Measurements from ENCODE around the gene SLIT3. TPM values are rescaled to one million over a fixed set of nuclear protein-coding genes. Genes with fewer than 3 reads are reported as not detected.

Gene SLIT3
- total RNA-seq, 1 experiment from 2014 or later = 0.10 TPM

GRCh38 chr5:169051351-169051750 is 249.6 kb downstream of the SLIT3 start:
- H3K9ac ChIP-seq (ENCODE audit: low read length) = no peak overlapping the region
- H4K20me1 ChIP-seq (ENCODE audit: insufficient read depth) = no peaks in the 10 kb centered on the region
- ChIA-PET CTCF (interaction anchor here (0.9 kb wide), 1 partner anchor 63 kb away, joined by 3 read pairs; no protein-coding TSS in a partner anchor), POLR2A (no interaction called here), RAD21 (ENCODE audit: low non-redundant PET in 1 of 2, low total read pairs in 2 of 2, uncharacterized antibody in 2 of 2, unreplicated experiment in 2 of 2) (no interaction called here)
- H3K4me3 ChIP-seq (replicated peaks in 1 of 2; ENCODE audit: low read depth in 1 of 2, low read length in 2 of 2) = no peak overlapping the region
- DNase-seq (ENCODE audit: low read depth, low spot score) = no peak
- no peaks in the 10 kb centered on the region for H3K79me2 ChIP-seq (ENCODE audit: insufficient read depth, low read length)
- H3K4me2 ChIP-seq (ENCODE audit: low read length) = no peak overlapping the region
- TF ChIP-seq SP1 (IDR thresholded peaks at IDR 0.05; ENCODE audit: low read depth) (no peak), ELF1 (IDR thresholded peaks at IDR 0.05; ENCODE audit: borderline replicate concordance, low read depth) (no peak), ZNF274 (IDR thresholded peaks at IDR 0.05; ENCODE audit: low read depth, low read length) (no peak), EZH2 (IDR thresholded peaks at IDR 0.05) (no peak), SIN3A (IDR thresholded peaks at IDR 0.05; ENCODE audit: low read depth) (no peak), TCF7L2 (IDR thresholded peaks at IDR 0.05; ENCODE audit: borderline replicate concordance, extremely low read depth, insufficient read depth, insufficient read length) (no peak), SRF (IDR thresholded peaks at IDR 0.05; ENCODE audit: low read depth) (no peak), RAD21 (IDR thresholded peaks at IDR 0.05; ENCODE audit: low read depth) (no peak), POLR2A (IDR thresholded peaks at IDR 0.05; ENCODE audit: borderline replicate concordance, extremely low read depth, insufficient read depth, insufficient read length) (no peak), CBX3 (IDR thresholded peaks at IDR 0.05; ENCODE audit: low read depth) (no peak), POLR2AphosphoS5 (IDR thresholded peaks at IDR 0.05; ENCODE audit: low read depth, low read length) (no peak)
- TF ChIP-seq, protein P1, sequence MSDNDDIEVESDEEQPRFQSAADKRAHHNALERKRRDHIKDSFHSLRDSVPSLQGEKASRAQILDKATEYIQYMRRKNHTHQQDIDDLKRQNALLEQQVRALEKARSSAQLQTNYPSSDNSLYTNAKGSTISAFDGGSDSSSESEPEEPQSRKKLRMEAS (IDR thresholded peaks at IDR 0.05) = no peak
- TF ChIP-seq, protein P2, sequence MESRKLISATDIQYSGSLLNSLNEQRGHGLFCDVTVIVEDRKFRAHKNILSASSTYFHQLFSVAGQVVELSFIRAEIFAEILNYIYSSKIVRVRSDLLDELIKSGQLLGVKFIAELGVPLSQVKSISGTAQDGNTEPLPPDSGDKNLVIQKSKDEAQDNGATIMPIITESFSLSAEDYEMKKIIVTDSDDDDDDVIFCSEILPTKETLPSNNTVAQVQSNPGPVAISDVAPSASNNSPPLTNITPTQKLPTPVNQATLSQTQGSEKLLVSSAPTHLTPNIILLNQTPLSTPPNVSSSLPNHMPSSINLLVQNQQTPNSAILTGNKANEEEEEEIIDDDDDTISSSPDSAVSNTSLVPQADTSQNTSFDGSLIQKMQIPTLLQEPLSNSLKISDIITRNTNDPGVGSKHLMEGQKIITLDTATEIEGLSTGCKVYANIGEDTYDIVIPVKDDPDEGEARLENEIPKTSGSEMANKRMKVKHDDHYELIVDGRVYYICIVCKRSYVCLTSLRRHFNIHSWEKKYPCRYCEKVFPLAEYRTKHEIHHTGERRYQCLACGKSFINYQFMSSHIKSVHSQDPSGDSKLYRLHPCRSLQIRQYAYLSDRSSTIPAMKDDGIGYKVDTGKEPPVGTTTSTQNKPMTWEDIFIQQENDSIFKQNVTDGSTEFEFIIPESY (IDR thresholded peaks at IDR 0.05; ENCODE audit: extremely low read depth, insufficient replicate concordance, low read length) = no peak
- no peak overlapping the region for H3K27ac ChIP-seq (ENCODE audit: low read depth, low read length)
- intact Hi-C loops (cut with micrococcal nuclease) = no loop called here
- H3K4me1 ChIP-seq (ENCODE audit: control insufficient read depth in 1 of 2, insufficient read depth in 2 of 2, low read length in 2 of 2) = no peaks in the 10 kb centered on the region
- H3K27me3 ChIP-seq (ENCODE audit: insufficient read depth, low read length) = peaks cover 43% of the 10 kb centered on the region
- ATAC-seq = no peak
- H3K9me2 ChIP-seq (ENCODE audit: insufficient read depth) = no peaks in the 10 kb centered on the region
- BruUV-seq (replicated peaks) = no TSS peak
- no peaks in the 10 kb centered on the region for H3K36me3 ChIP-seq (ENCODE audit: control insufficient read depth in 1 of 2, insufficient read depth in 2 of 2, low read length in 2 of 2)
- no peaks in the 10 kb centered on the region for H3K9me3 ChIP-seq (ENCODE audit: control insufficient read depth in 1 of 2, insufficient read depth in 1 of 2, low read depth in 1 of 2, low read length in 2 of 2)
- no peak overlapping the region for H2AFZ ChIP-seq (ENCODE audit: low read depth, low read length, poor library complexity, severe bottlenecking)

All from HCT116 (cell line).